BJ (cell line): ENCODE data around the gene SLC39A1. TPM values are rescaled to one million over a fixed set of nuclear protein-coding genes. Genes with fewer than 3 reads are reported as not detected.

Experiments
- CTCF ChIA-PET: fragments of 350-600 bp; formaldehyde crosslinking; extraction: SDS; loops from one replicate; lab custom pipeline; 2021; ENCODE audit warnings: antibody characterized with exemption, inconsistent platforms; lab: Yijun Ruan, JAX
- POLR2A ChIA-PET: fragments of 300-600 bp; sonication (Branson Sonifier 250); formaldehyde crosslinking; extraction: SDS; loops from one replicate; lab custom pipeline; 2021; ENCODE audit warnings: antibody characterized with exemption; lab: Charles Lee
- DNase-seq: peaks from one replicate; pipeline ENCODE4 v3.0.0-alpha.2; 2011; ENCODE audit warnings: low read depth
- H3K27me3 ChIP-seq: 2 replicates; pipeline ENCODE4 v1.6.0; 2011; ENCODE audit warnings: low read length; ENCODE audit not compliant: control insufficient read depth, insufficient read depth
- H3K36me3 ChIP-seq: 2 replicates; pipeline ENCODE4 v1.5.1; 2011; ENCODE audit warnings: low read length; ENCODE audit not compliant: control insufficient read depth, insufficient read depth
- H3K4me3 ChIP-seq: 2 replicates; pipeline ENCODE4 v1.5.1; 2011; ENCODE audit warnings: low read depth, mild to moderate bottlenecking, control low read depth, low read length
- CTCF ChIP-seq: IDR thresholded peaks from 2 replicates; pipeline ENCODE4 v1.5.1; 2011; ENCODE audit warnings: low read depth, mild to moderate bottlenecking, control low read depth, inconsistent platforms, low read length, moderate library complexity; ENCODE audit not compliant: insufficient read depth
- polyA plus RNA-seq: library from polyadenylated mRNA; depleted of rRNA; stranded (reverse); fragments of >200 nt; gene quantifications from 2 replicates; pipeline ENCODE4 v1.2.3, GENCODE V29; 2011

Gene SLC39A1
- polyA plus RNA-seq, 1 experiment, result 121 TPM

GRCh38 chr1:153958111-153958960 lies 5.0 kb downstream of the SLC39A1 start, which contains the start of gene CRTC2:
TSS of gene CRTC2 (minus strand) at chr1:153958612. CDS start at chr1:153958497, 115 bp downstream.
- POLR2A ChIA-PET, result interaction anchor here (0.7 kb wide), 1 partner anchor 182 kb away, joined by 21 read pairs; no protein-coding TSS in a partner anchor
- CTCF ChIA-PET, result interaction anchor here (1.9 to 2.5 kb wide), 2 partner anchors 12 kb away, joined by 7 to 13 read pairs; partner anchors contain the start of gene DENND4B
- peak; percentile 95 for DNase-seq
- Histone ChIP-seq H3K36me3 (peaks cover 19% of the 10 kb centered on the region), H3K4me3 (peak within 1 kb of the TSS; percentile 96), H3K27me3 (no peaks in the 10 kb centered on the region)
- 0 out of 2 replicates have a peak, but pooled peaks have one; percentile 7 for TF ChIP-seq CTCF

GRCh38 chr1:153957744-153958110 lies 5.6 kb downstream of the SLC39A1 start:
- ChIA-PET POLR2A (no interaction called here), CTCF (interaction anchor here (2.5 kb wide), 1 partner anchor 11 kb away, joined by 13 read pairs; the partner anchor contains the start of gene DENND4B)
- Histone ChIP-seq H3K27me3 (no peaks in the 10 kb centered on the region), H3K4me3 (peak overlapping the region; percentile 96), H3K36me3 (peaks cover 21% of the 10 kb centered on the region)
- DNase-seq, result no peak
- TF ChIP-seq CTCF, result no peak

GRCh38 chr1:153956997-153957715 lies 6.2 kb downstream of the SLC39A1 start:
- Histone ChIP-seq H3K36me3 (peaks cover 24% of the 10 kb centered on the region), H3K27me3 (no peaks in the 10 kb centered on the region), H3K4me3 (peak overlapping the region; percentile 96)
- no peak for DNase-seq
- ChIA-PET POLR2A (no interaction called here), CTCF (interaction anchor here (1.6 to 2.5 kb wide), 2 partner anchors 11 to 160 kb away, joined by 4 to 13 read pairs; partner anchors contain the start of gene DENND4B)
- TF ChIP-seq CTCF, result no peak

GRCh38 chr1:153954826-153955225 lies 8.5 kb downstream of the SLC39A1 start:
- Histone ChIP-seq H3K27me3 (no peaks in the 10 kb centered on the region), H3K36me3 (peaks cover 26% of the 10 kb centered on the region), H3K4me3 (no peak overlapping the region)
- TF ChIP-seq CTCF, result no peak
- DNase-seq, result no peak
- ChIA-PET POLR2A (no interaction called here), CTCF (interaction anchor here (1.4 kb wide), 1 partner anchor 8 kb away, joined by 4 read pairs; the partner anchor contains the start of gene DENND4B)
